Occipital lobe (tissue), 3 donors: Measurements from ENCODE around the gene ZNF302. TPM values are rescaled to one million over a fixed set of nuclear protein-coding genes. Genes with fewer than 3 reads are reported as not detected.
A peak's percentile ranks its signal among the peaks of the same experiment; 100 is the strongest.

ENCODE experiments used
- DNase-seq: peaks from one replicate; lab custom pipeline; 2025; lab: John Stamatoyannopoulos, UW
- small RNA-seq: library from RNA; depleted of rRNA; stranded (forward); fragments of <200 nt; gene quantifications from one replicate; pipeline ENCODE3, GENCODE V24; 2014
- total RNA-seq: library from RNA; depleted of rRNA; stranded (reverse); fragments of >200 nt; gene quantifications from one replicate; pipeline ENCODE4 v1.2.3, GENCODE V29; 2014

ZNF302 gene
- total RNA-seq, 1 donor from 2014 or later, result 74.1 TPM

GRCh38 chr19:34731964-34732363 is 54.5 kb downstream of the ZNF302 start:
- DNase-seq, result no peak

- no peak for DNase-seq
Observed at GRCh38 chr19:34732612-34733211, 55.2 kb downstream of the ZNF302 start.

- DNase-seq, result no peak
Observed at GRCh38 chr19:34733266-34733745, 55.8 kb downstream of the ZNF302 start.

GRCh38 chr19:34733746-34734536 is 56.5 kb downstream of the ZNF302 start, which contains the start of gene ZNF181:
Gene ZNF181, plus strand, starts transcription at chr19:34734243. Its CDS starts 795 bp downstream, at chr19:34735038.
- DNase-seq, result peak; percentile 89

- no peak for DNase-seq
Observed at GRCh38 chr19:34734537-34735103, 57.1 kb downstream of the ZNF302 start.

Small RNA genes lying within 50 kb of the gene (small RNA-seq; reads per million reads assigned to genes)
- not detected for gene RF00611

Other genes with a start within 250 kb of the ZNF302 start
- gene UBA2, start 249.3 kb upstream of the ZNF302 start, total RNA-seq, result 200 TPM
- 10.9 TPM for gene WTIP, start 195.9 kb upstream of the ZNF302 start, total RNA-seq
- 0.16 TPM for gene SCGB2B2, start 519 bp upstream of the ZNF302 start, total RNA-seq
- gene ZNF181, start 56.6 kb downstream of the ZNF302 start, total RNA-seq, result 53.0 TPM
- gene ZNF599, start 95.5 kb downstream of the ZNF302 start, total RNA-seq, result 12.2 TPM
- 9.8 TPM for gene ZNF30, start 249.2 kb downstream of the ZNF302 start, total RNA-seq